Neural progenitor cell (in vitro differentiated cells): ENCODE results near the gene ALDH1A3. TPM values are rescaled to one million over a fixed set of nuclear protein-coding genes. Genes with fewer than 3 reads are reported as not detected.
A peak's percentile ranks its signal among the peaks of the same experiment; 100 is the strongest.

ENCODE experiments used
- DNase-seq: peaks from one replicate; pipeline ENCODE4 v3.0.0-alpha.2; 2016; ENCODE audit warnings: low spot score
- H2AFZ ChIP-seq: fragments of 200-600 bp; sonication (generic); replicated peaks from 2 replicates; pipeline ENCODE4 v1.6.1; 2016; ENCODE audit warnings: antibody characterized with exemption
- H3F3A ChIP-seq: fragments of 200-600 bp; sonication (generic); 2 replicates; pipeline ENCODE4 v1.6.1; 2016; ENCODE audit warnings: antibody characterized with exemption, low read depth
- H3K27ac ChIP-seq: fragments of 200-600 bp; sonication (generic); 2 replicates; pipeline ENCODE4 v1.5.1; 2016; ENCODE audit warnings: mild to moderate bottlenecking
- H3K27me3 ChIP-seq: fragments of 200-600 bp; sonication (generic); 2 replicates; pipeline ENCODE4 v1.6.1; 2016; ENCODE audit warnings: mild to moderate bottlenecking, moderate library complexity
- H3K36me3 ChIP-seq: fragments of 200-600 bp; sonication (generic); 2 replicates; pipeline ENCODE4 v1.5.1; 2016
- H3K4me1 ChIP-seq: fragments of 200-600 bp; sonication (generic); 2 replicates; pipeline ENCODE4 v1.6.1; 2016; ENCODE audit warnings: mixed run types
- H3K4me2 ChIP-seq: fragments of 200-600 bp; sonication (generic); 2 replicates; pipeline ENCODE4 v1.6.1; 2016
- H3K4me3 ChIP-seq: fragments of 200-600 bp; sonication (generic); 2 replicates; pipeline ENCODE4 v1.5.1; 2016
- H3K79me2 ChIP-seq: fragments of 200-600 bp; sonication (generic); 2 replicates; pipeline ENCODE4 v1.6.1; 2016; ENCODE audit warnings: low read depth
- H3K9ac ChIP-seq: fragments of 200-600 bp; sonication (generic); 2 replicates; pipeline ENCODE4 v1.6.1; 2016
- H3K9me3 ChIP-seq: fragments of 200-600 bp; sonication (generic); 2 replicates; pipeline ENCODE4 v1.5.1; 2016; ENCODE audit warnings: low read depth
- H4K20me1 ChIP-seq: fragments of 200-600 bp; sonication (generic); 2 replicates; pipeline ENCODE4 v1.6.1; 2016; ENCODE audit warnings: low read depth
- H3K27ac Mint-ChIP-seq: 3 replicates; pipeline ENCODE4 v1.8.0; 2021; ENCODE audit warnings: mixed read lengths
- H3K27me3 Mint-ChIP-seq: 2 replicates; pipeline ENCODE4 v1.8.0; 2022; ENCODE audit warnings: low read depth, mild to moderate bottlenecking, inconsistent platforms, moderate library complexity, mixed read lengths; ENCODE audit not compliant: insufficient read depth
- H3K36me3 Mint-ChIP-seq: 3 replicates; pipeline ENCODE4 v1.8.0; 2021; ENCODE audit warnings: mixed read lengths
- H3K4me1 Mint-ChIP-seq: 3 replicates; pipeline ENCODE4 v1.8.0; 2021; ENCODE audit warnings: mixed read lengths
- H3K4me3 Mint-ChIP-seq: 3 replicates; pipeline ENCODE4 v1.8.0; 2021; ENCODE audit warnings: mild to moderate bottlenecking, moderate library complexity, mixed read lengths
- H3K9me3 Mint-ChIP-seq: 3 replicates; pipeline ENCODE4 v1.8.0; 2020; ENCODE audit warnings: mixed read lengths
- CTCF ChIP-seq: fragments of 200-600 bp; sonication (generic); IDR thresholded peaks from 2 replicates; pipeline ENCODE4 v1.5.1; 2017; ENCODE audit warnings: antibody characterized with exemption, mild to moderate bottlenecking
- EZH2 ChIP-seq: fragments of 200-600 bp; sonication (generic); IDR thresholded peaks from 2 replicates; pipeline ENCODE4 v1.6.1; 2017; ENCODE audit warnings: antibody characterized with exemption, mild to moderate bottlenecking, moderate library complexity
- EZH2phosphoT487 ChIP-seq: fragments of 200-600 bp; sonication (generic); IDR thresholded peaks from 2 replicates; pipeline ENCODE4 v1.6.1; 2017; ENCODE audit warnings: antibody characterized with exemption
- total RNA-seq: library from RNA; depleted of rRNA; stranded (reverse); fragments of >200 nt; gene quantifications from 2 replicates; pipeline ENCODE4 v1.2.3, GENCODE V29; 2015; ENCODE audit warnings: low replicate concordance

The ALDH1A3 gene
- total RNA-seq, 1 donor from 2014 or later: 0.80 TPM

GRCh38 chr15:100918034-100918689 is 38.5 kb downstream of the ALDH1A3 start:
- Histone ChIP-seq H3K79me2 (no peaks in the 10 kb centered on the region), H3K4me2 (peak overlapping the region; percentile 89), H3K4me3 (peak overlapping the region; percentile 54), H3K36me3 (no peaks in the 10 kb centered on the region), H3K9ac (no peak overlapping the region), H3F3A (no peaks in the 10 kb centered on the region), H3K9me3 (no peaks in the 10 kb centered on the region), H3K27ac (no peak overlapping the region), H3K27me3 (peaks cover 78% of the 10 kb centered on the region), H2AFZ (peak overlapping the region; percentile 93), H4K20me1 (peaks cover 19% of the 10 kb centered on the region), H3K4me1 (peaks cover 9% of the 10 kb centered on the region)
- peak; percentile 88 for DNase-seq
- TF ChIP-seq EZH2: no peak
- TF ChIP-seq CTCF: peak; percentile 79
- Mint-ChIP-seq H3K27ac (no peak overlapping the region), H3K9me3 (peaks cover 4% of the 10 kb centered on the region), H3K4me3 (peak overlapping the region; percentile 84), H3K27me3 (peaks cover 47% of the 10 kb centered on the region), H3K4me1 (peaks cover 7% of the 10 kb centered on the region), H3K36me3 (peaks cover 2% of the 10 kb centered on the region)

GRCh38 chr15:100918690-100919480 is 39.3 kb downstream of the ALDH1A3 start, which contains the start of gene LRRK1:
LRRK1 (plus strand) TSS chr15:100919357; CDS start chr15:100924633, 5,276 bp downstream.
- H3K4me3 Mint-ChIP-seq: peak within 1 kb of the TSS; percentile 84

More at GRCh38 chr15:100918690-100919480, 39.3 kb downstream of the ALDH1A3 start, which contains the start of gene LRRK1:
- Mint-ChIP-seq H3K27me3 (peaks cover 54% of the 10 kb centered on the region), H3K9me3 (peaks cover 4% of the 10 kb centered on the region), H3K4me1 (peaks cover 7% of the 10 kb centered on the region), H3K27ac (no peak within 1 kb of the TSS), H3K36me3 (peaks cover 2% of the 10 kb centered on the region)
- H3K9ac ChIP-seq: no peak within 1 kb of the TSS
- H3K27me3 ChIP-seq: peaks cover 85% of the 10 kb centered on the region
- H3K4me2 ChIP-seq: peak within 1 kb of the TSS; percentile 92
- H3K4me1 ChIP-seq: peaks cover 9% of the 10 kb centered on the region
- no peaks in the 10 kb centered on the region for H3K79me2 ChIP-seq
- H4K20me1 ChIP-seq: peaks cover 19% of the 10 kb centered on the region
- DNase-seq: peak; percentile 56
- no peak within 1 kb of the TSS for H3K27ac ChIP-seq
- peak; percentile 97 for TF ChIP-seq EZH2phosphoT487
- no peak for TF ChIP-seq CTCF
- TF ChIP-seq EZH2: peak; percentile 92
- peak within 1 kb of the TSS; percentile 54 for H3K4me3 ChIP-seq
- peak within 1 kb of the TSS; percentile 93 for H2AFZ ChIP-seq
- H3K9me3 ChIP-seq: no peaks in the 10 kb centered on the region
- no peaks in the 10 kb centered on the region for H3K36me3 ChIP-seq
- no peaks in the 10 kb centered on the region for H3F3A ChIP-seq
